OCI-LY7 (cell line): ENCODE measurements around the gene CD22.

Experiments
- CTCF ChIP-seq: fragments of 200-600 bp; sonication (generic); conservative IDR thresholded peaks from 2 replicates; pipeline ENCODE4 v1.5.1; 2014; ENCODE audit warnings: mild to moderate bottlenecking, antibody characterized with exemption, low read length, moderate library complexity, mixed read lengths
- EZH2phosphoT487 ChIP-seq: fragments of 200-600 bp; sonication (generic); IDR thresholded peaks from 2 replicates; pipeline ENCODE4 v1.6.1; 2018; ENCODE audit warnings: low read depth, borderline replicate concordance, mild to moderate bottlenecking, mixed run types, antibody characterized with exemption, low read length, moderate library complexity, mixed read lengths

- peak; percentile 92 for TF ChIP-seq CTCF
- no peak for TF ChIP-seq EZH2phosphoT487
Measured at GRCh38 chr19:35352448-35353304, 23.7 kb downstream of the CD22 start.
